GM12878 (cell line): ENCODE results near the gene MLPH. TPM values are rescaled to one million over a fixed set of nuclear protein-coding genes. Genes with fewer than 3 reads are reported as not detected.

ENCODE experiments used
- ATAC-seq: fragments of 200-7000 bp; cut with Tn5 transposase; 3 replicates; pipeline ENCODE4 v1.9.1; 2020; ENCODE audit warnings: mild to moderate bottlenecking, moderate library complexity
- BruUV-seq: library from RNA; stranded (reverse); fragments of 400-500 nt; replicated peaks from 2 replicates; lab custom pipeline; 2021; lab: Mats Ljungman, UMichigan
- CTCF ChIA-PET: fragments of 300-600 bp; sonication (Branson Sonifier 250); formaldehyde crosslinking; extraction: SDS; loops from one replicate; lab custom pipeline; 2021; ENCODE audit warnings: inconsistent platforms; lab: Yijun Ruan, JAX
- POLR2A ChIA-PET: fragments of 350-600 bp; formaldehyde crosslinking; extraction: SDS; loops from one replicate; lab custom pipeline; 2021; ENCODE audit warnings: inconsistent platforms; lab: Charles Lee
- RAD21 ChIA-PET: fragments of 300-600 bp; sonication (Branson Sonifier 250); formaldehyde crosslinking; loops from one replicate; lab custom pipeline; 2023; ENCODE audit warnings: antibody characterized with exemption; ENCODE audit not compliant: unreplicated experiment; lab: Charles Lee
- SMC1A ChIA-PET: fragments of 300-600 bp; sonication (Branson Sonifier 250); formaldehyde crosslinking; loops from one replicate; lab custom pipeline; 2023; ENCODE audit not compliant: unreplicated experiment, uncharacterized antibody; lab: Charles Lee
- DNase-seq: peaks from one replicate; pipeline ENCODE4 v3.0.0-alpha.2; 2011; ENCODE audit warnings: low read depth, low spot score
- FAIRE-seq: peaks from 3 replicates; lab custom pipeline; 2011; peaks lifted over from hg19 to GRCh38; lab: Jason Lieb, UNC
- H2AFZ ChIP-seq: 2 replicates; pipeline ENCODE4 v1.6.0; 2011; ENCODE audit warnings: low read depth, low read length, control low read depth; ENCODE audit not compliant: control insufficient read depth
- H3K27ac ChIP-seq: 2 replicates; pipeline ENCODE4 v1.5.1; 2011; ENCODE audit warnings: control low read depth; ENCODE audit not compliant: control insufficient read depth, insufficient read depth
- H3K27me3 ChIP-seq, 2 experiments: replicated peaks in 1 of 2; 2 replicates each; pipeline versions ENCODE4 v1.6.0 to v1.6.1; 2011; ENCODE audit warnings: low read length in 1 of 2; ENCODE audit not compliant: control insufficient read depth in 2 of 2, insufficient read depth in 2 of 2
- H3K36me3 ChIP-seq, 2 experiments: 2 replicates each; pipeline ENCODE4 v1.5.1; 2011; ENCODE audit warnings: low read length in 1 of 2; ENCODE audit not compliant: control insufficient read depth in 2 of 2, insufficient read depth in 2 of 2
- H3K4me1 ChIP-seq: 2 replicates; pipeline ENCODE4 v1.6.1; 2011; ENCODE audit warnings: mild to moderate bottlenecking, low read length, moderate library complexity, mixed read lengths; ENCODE audit not compliant: control insufficient read depth, insufficient read depth
- H3K4me2 ChIP-seq: 2 replicates; pipeline ENCODE4 v1.6.0; 2011; ENCODE audit warnings: control low read depth; ENCODE audit not compliant: control insufficient read depth, insufficient read depth
- H3K4me3 ChIP-seq: fragments of 200-600 bp; sonication (generic); 2 replicates; pipeline ENCODE4 v1.5.1; 2016
- H3K79me2 ChIP-seq: 2 replicates; pipeline ENCODE4 v1.6.0; 2011; ENCODE audit warnings: low read length; ENCODE audit not compliant: control insufficient read depth, insufficient read depth
- H3K9ac ChIP-seq: 2 replicates; pipeline ENCODE4 v1.8.0; 2011; ENCODE audit warnings: low read length, control low read depth, mixed read lengths; ENCODE audit not compliant: control insufficient read depth, insufficient read depth
- H3K9me3 ChIP-seq: replicated peaks from 3 replicates; pipeline ENCODE4 v1.5.1; 2011; ENCODE audit warnings: mild to moderate bottlenecking, low read length; ENCODE audit not compliant: control insufficient read depth, insufficient read depth
- H4K20me1 ChIP-seq: 2 replicates; pipeline ENCODE4 v1.6.0; 2011; ENCODE audit not compliant: control insufficient read depth, insufficient read depth
- CTCF ChIP-seq, 3 experiments: IDR thresholded peaks in 2 of 3; conservative IDR thresholded peaks in 1 of 3; 2 replicates each; pipeline ENCODE4 v1.5.1; 2011; ENCODE audit warnings: low read depth in 3 of 3, low read length in 3 of 3, mild to moderate bottlenecking in 3 of 3, control low read depth in 2 of 3, moderate library complexity in 2 of 3, inconsistent platforms in 1 of 3, mixed read lengths in 1 of 3; ENCODE audit not compliant: control insufficient read depth in 2 of 3, insufficient read depth in 1 of 3; ENCODE audit errors: extremely low read depth in 1 of 3
- FOXM1 ChIP-seq: IDR thresholded peaks from 2 replicates; pipeline ENCODE4 v1.6.1; 2012; ENCODE audit warnings: low read depth, mild to moderate bottlenecking, inconsistent platforms, low read length, moderate library complexity
- IKZF1 ChIP-seq: fragments of 450-650 bp; conservative IDR thresholded peaks from 2 replicates; pipeline ENCODE4 v1.6.1; 2017; ENCODE audit warnings: antibody characterized with exemption, mild to moderate bottlenecking
- JUNB ChIP-seq: IDR thresholded peaks from 2 replicates; pipeline ENCODE4 v1.6.1; 2016; ENCODE audit warnings: antibody characterized with exemption, mild to moderate bottlenecking
- MTA3 ChIP-seq: IDR thresholded peaks from 2 replicates; pipeline ENCODE4 v1.6.1; 2012; ENCODE audit warnings: low read length, inconsistent platforms, borderline replicate concordance
- NBN ChIP-seq: fragments of 450-650 bp; IDR thresholded peaks from 2 replicates; pipeline ENCODE4 v1.6.1; 2016
- RCOR1 ChIP-seq: conservative IDR thresholded peaks from 2 replicates; pipeline ENCODE4 v1.6.1; 2012; ENCODE audit warnings: low read depth, low read length, improper control_type of control experiment
- RELA ChIP-seq: fragments of 450-650 bp; IDR thresholded peaks from 2 replicates; pipeline ENCODE4 v1.8.0; 2014; ENCODE audit warnings: borderline replicate concordance; ENCODE audit not compliant: partially characterized antibody
- TAF1 ChIP-seq: IDR thresholded peaks from 2 replicates; pipeline ENCODE4 v1.6.1; 2011; ENCODE audit warnings: mild to moderate bottlenecking, low read depth, low read length, borderline replicate concordance
- USF1 ChIP-seq: IDR thresholded peaks from 2 replicates; pipeline ENCODE4 v1.6.1; 2011; ENCODE audit warnings: borderline replicate concordance, low read depth, mild to moderate bottlenecking, moderate library complexity, mixed read lengths, low read length; ENCODE audit not compliant: insufficient read depth; ENCODE audit errors: extremely low read length
- USF2 ChIP-seq: IDR thresholded peaks from 2 replicates; pipeline ENCODE4 v1.6.1; 2011; ENCODE audit warnings: low read depth, low read length, improper control_type of control experiment, borderline replicate concordance
- ZNF217 ChIP-seq: fragments of 450-650 bp; IDR thresholded peaks from 2 replicates; pipeline ENCODE4 v1.6.1; 2017; ENCODE audit warnings: antibody characterized with exemption, mild to moderate bottlenecking
- ZNF687 ChIP-seq: fragments of 450-650 bp; IDR thresholded peaks from 2 replicates; pipeline ENCODE4 v1.6.1; 2017; ENCODE audit warnings: mild to moderate bottlenecking, moderate library complexity
- WGBS: methylation state at CpG from one replicate; pipeline ENCODE4 v1.1.6; 2016; ENCODE audit warnings: low lambda C conversion rate; ENCODE audit not compliant: insufficient replicate concordance, insufficient coverage; ENCODE audit errors: missing lambda C conversion rate; 5-methylcytosine and 5-hydroxymethylcytosine counted together
- in situ Hi-C: fragments of 300-500 bp; cut with MboI; formaldehyde crosslinking; loops from 9 replicates; pipeline ENCODE4 v1.14.3; 2018; ENCODE audit warnings: mixed read lengths
- intact Hi-C: fragments of 100-400 bp; cut with micrococcal nuclease; formaldehyde crosslinking; loops from one replicate; pipeline ENCODE4 v1.14.2; 2022; ENCODE audit not compliant: unreplicated experiment
- polyA plus RNA-seq, 11 experiments: library from polyadenylated mRNA; depleted of rRNA in 4 of 11; unstranded in 6 of 11; stranded (reverse) in 5 of 11; fragments of >200 nt; fragmentation: Nextera tagmentation in 4 of 11; fragmentation: Illumina TruSeq in 1 of 11; extraction: Ambion mirVana in 4 of 11; extraction: Trizol in 1 of 11; gene quantifications; 1 replicate in 1 of 11; 2 replicates in 10 of 11; pipeline versions ENCODE4 v1.2.1 to v1.2.3, GENCODE V29; 2011 to 2016; ENCODE audit warnings: inconsistent platforms in 2 of 11, missing spikeins in 2 of 11, low read depth in 1 of 11
- total RNA-seq, 4 experiments: library from RNA; depleted of rRNA in 3 of 4; stranded (reverse); fragments of >200 nt in 3 of 4; fragmentation: Illumina TruSeq in 1 of 4; extraction: Trizol in 1 of 4; gene quantifications; 2 replicates each; pipeline versions ENCODE4 v1.2.1 to v1.2.3, GENCODE V29; 2013 to 2021

The MLPH gene
- total and polyA plus RNA-seq, 10 of the 15 experiments (the other 5 are each of a cell fraction or from before 2014, with no cell fraction given): 0.16 to 0.85 TPM; not detected in 8

GRCh38 chr2:237556773-237557632 lies 70.0 kb downstream of the MLPH start:
- peak; percentile 89 for DNase-seq
- Histone ChIP-seq H3K9me3 (peaks cover 12% of the 10 kb centered on the region), H3K4me2 (peak overlapping the region; percentile 38), H3K4me1 (peaks cover 19% of the 10 kb centered on the region), H3K4me3 (no peak overlapping the region; the same call in 1 of the 2 replicates), H3K36me3 (no peaks in the 10 kb centered on the region), H4K20me1 (no peaks in the 10 kb centered on the region), H3K79me2 (no peaks in the 10 kb centered on the region), H2AFZ (peak overlapping the region; percentile 74), H3K27me3 (no peaks in the 10 kb centered on the region), H3K9ac (peak overlapping the region; percentile 30; the same call in 1 of the 2 replicates), H3K27ac (peak overlapping the region; percentile 75)
- peak; percentile 98 for FAIRE-seq
- intact Hi-C loops (loop anchor here (2.0 to 5.0 kb wide), 2 partner anchors 28 to 45 kb away; no protein-coding TSS in a partner anchor), in situ Hi-C loops (no loop called here)
- ATAC-seq: peak; percentile 95
- POLR2A ChIA-PET: interaction anchor here (2.4 to 2.5 kb wide), 2 partner anchors 16 to 28 kb away, joined by 6 to 11 read pairs; no protein-coding TSS in a partner anchor
- no TSS peak for BruUV-seq
- RAD21 ChIA-PET: interaction anchor here (0.6 to 2.7 kb wide), 4 partner anchors 15 to 398 kb away, joined by 3 to 17 read pairs (median 8); no protein-coding TSS in a partner anchor
- WGBS: under 1% methylated on average over 11 of the region's 11 CpGs
- SMC1A ChIA-PET: interaction anchor here (0.6 to 7.4 kb wide), 9 partner anchors 11 to 403 kb away, joined by 3 to 44 read pairs (median 6); no protein-coding TSS in a partner anchor
- CTCF ChIA-PET: interaction anchor here (0.7 to 6.0 kb wide), 6 partner anchors 15 to 108 kb away, joined by 3 to 38 read pairs (median 4); no protein-coding TSS in a partner anchor
- TF ChIP-seq JUNB (peak; percentile 88), MTA3 (peak; percentile 47; the same call in 1 of the 2 replicates), ZNF687 (peak; percentile 75; the same call in 1 of the 2 replicates), USF1 (peak; percentile 83), RELA (peak; percentile 71), USF2 (peak; percentile 80), TAF1 (no peak), RCOR1 (no peak), FOXM1 (peak; percentile 43; the same call in 1 of the 2 replicates), NBN (peak; percentile 62), IKZF1 (peak; percentile 38; the same call in 1 of the 2 replicates), ZNF217 (no peak), CTCF (IDR thresholded peaks at IDR 0.05 in 2 of 3, conservative IDR thresholded peaks at IDR 0.05 in 1 of 3; ENCODE audit: control insufficient read depth in 2 of 3, extremely low read depth in 1 of 3, insufficient read depth in 1 of 3, low read depth in 3 of 3, low read length in 3 of 3) (no peak)
